Parathyroid adenoma (tissue), 2 donors: ENCODE results near the gene PACRG.

Experiments used
- H2AFZ ChIP-seq: fragments of 300-600 bp; sonication (generic); one replicate; pipeline ENCODE4 v1.7.0; 2017; ENCODE audit warnings: antibody characterized with exemption, mild to moderate bottlenecking
- H3K27ac ChIP-seq: fragments of 300-600 bp; sonication (generic); one replicate; pipeline ENCODE4 v1.7.0; 2017
- H3K27me3 ChIP-seq: fragments of 300-600 bp; sonication (generic); one replicate; pipeline ENCODE4 v1.7.0; 2017; ENCODE audit warnings: low read length; ENCODE audit not compliant: control insufficient read depth, insufficient read depth
- H3K36me3 ChIP-seq: fragments of 300-600 bp; sonication (generic); one replicate; pipeline ENCODE4 v1.7.0; 2017; ENCODE audit warnings: low read length; ENCODE audit not compliant: control insufficient read depth, insufficient read depth
- H3K4me1 ChIP-seq: fragments of 300-600 bp; sonication (generic); one replicate; pipeline ENCODE4 v1.7.0; 2017; ENCODE audit warnings: control low read depth
- H3K4me2 ChIP-seq: fragments of 300-600 bp; sonication (generic); one replicate; pipeline ENCODE4 v1.7.0; 2017; ENCODE audit warnings: low read length
- H3K4me3 ChIP-seq: fragments of 300-600 bp; sonication (generic); one replicate; pipeline ENCODE4 v1.7.0; 2017; ENCODE audit warnings: low read depth, low read length
- H3K79me2 ChIP-seq: fragments of 300-600 bp; sonication (generic); one replicate; pipeline ENCODE4 v1.7.0; 2017; ENCODE audit warnings: control low read depth
- H3K9ac ChIP-seq: fragments of 300-600 bp; sonication (generic); one replicate; pipeline ENCODE4 v1.7.0; 2017; ENCODE audit warnings: mild to moderate bottlenecking
- H3K9me3 ChIP-seq: fragments of 300-600 bp; sonication (generic); one replicate; pipeline ENCODE4 v1.7.0; 2017; ENCODE audit warnings: low read length; ENCODE audit not compliant: control insufficient read depth
- CTCF ChIP-seq: fragments of 300-600 bp; sonication (generic); IDR thresholded peaks from one replicate; pipeline ENCODE4 v1.7.0; 2017; ENCODE audit warnings: antibody characterized with exemption, mild to moderate bottlenecking
- donor health status: primary hyperparathyroidism.

Gene PACRG

DNA sequence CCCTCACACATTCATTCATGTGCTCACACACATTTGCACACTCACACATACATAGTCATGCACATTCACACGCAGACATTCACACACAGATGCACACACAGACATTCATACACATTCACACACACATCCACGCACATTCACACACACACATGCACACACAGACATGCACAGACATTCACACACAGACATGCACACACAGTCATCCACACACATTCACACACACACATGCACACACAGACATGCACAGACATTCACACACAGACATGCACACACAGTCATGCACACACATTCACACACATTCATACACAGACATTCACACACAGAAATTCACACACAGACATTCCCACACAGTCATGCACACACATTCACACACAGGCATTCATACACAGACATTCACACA, 147.3 kb downstream of the PACRG start:
- Histone ChIP-seq H3K4me2 (no peak overlapping the region), H3K79me2 (no peaks in the 10 kb centered on the region), H3K4me1 (no peaks in the 10 kb centered on the region), H3K9me3 (no peaks in the 10 kb centered on the region), H3K4me3 (no peak overlapping the region), H3K27ac (no peak overlapping the region), H3K36me3 (no peaks in the 10 kb centered on the region), H3K27me3 (no peaks in the 10 kb centered on the region), H2AFZ (no peak overlapping the region), H3K9ac (no peak overlapping the region)
- TF ChIP-seq CTCF = no peak

- no peak overlapping the region for H3K4me2 ChIP-seq
- TF ChIP-seq CTCF = no peak
Measured at GRCh38 chr6:162882801-162883481, 155.2 kb downstream of the PACRG start.

GRCh38 chr6:162887981-162888689, 160.4 kb downstream of the PACRG start:
- Histone ChIP-seq H3K4me3 (no peak overlapping the region), H3K27me3 (no peaks in the 10 kb centered on the region), H2AFZ (no peak overlapping the region), H3K27ac (no peak overlapping the region), H3K9me3 (no peaks in the 10 kb centered on the region), H3K4me1 (no peaks in the 10 kb centered on the region), H3K79me2 (no peaks in the 10 kb centered on the region), H3K36me3 (no peaks in the 10 kb centered on the region), H3K4me2 (no peak overlapping the region), H3K9ac (no peak overlapping the region)
- no peak for TF ChIP-seq CTCF

More at GRCh38 chr6:162882801-162883481, 155.2 kb downstream of the PACRG start:
- Histone ChIP-seq H2AFZ (no peak overlapping the region), H3K79me2 (no peaks in the 10 kb centered on the region), H3K4me3 (no peak overlapping the region), H3K36me3 (no peaks in the 10 kb centered on the region), H3K27me3 (no peaks in the 10 kb centered on the region), H3K9ac (no peak overlapping the region), H3K4me1 (no peaks in the 10 kb centered on the region), H3K27ac (no peak overlapping the region), H3K9me3 (no peaks in the 10 kb centered on the region)

GRCh38 chr6:162889303-162889702, 161.5 kb downstream of the PACRG start:
- Histone ChIP-seq H3K27ac (no peak overlapping the region), H3K9ac (no peak overlapping the region), H3K36me3 (no peaks in the 10 kb centered on the region), H3K4me2 (no peak overlapping the region), H3K4me1 (no peaks in the 10 kb centered on the region), H3K4me3 (no peak overlapping the region), H3K9me3 (no peaks in the 10 kb centered on the region), H3K27me3 (no peaks in the 10 kb centered on the region), H2AFZ (no peak overlapping the region), H3K79me2 (no peaks in the 10 kb centered on the region)
- TF ChIP-seq CTCF = no peak
